GM10266 (cell line): ENCODE measurements around the gene ST6GALNAC2.
"Not testable (repeated sequence)": the region's sequence is repeated elsewhere in the genome, so short reads cannot be mapped to it uniquely, and the experiment has no call there.

Experiments
- DNase-seq: peaks from one replicate; pipeline ENCODE4 v3.0.0; 2012; ENCODE audit errors: extremely low spot score
- CTCF ChIP-seq: IDR thresholded peaks from 2 replicates; pipeline ENCODE4 v1.5.1; 2012; ENCODE audit warnings: mild to moderate bottlenecking, low read depth; ENCODE audit not compliant: control insufficient read depth, insufficient read depth; ENCODE audit errors: missing control alignments

Gene ST6GALNAC2

DNA sequence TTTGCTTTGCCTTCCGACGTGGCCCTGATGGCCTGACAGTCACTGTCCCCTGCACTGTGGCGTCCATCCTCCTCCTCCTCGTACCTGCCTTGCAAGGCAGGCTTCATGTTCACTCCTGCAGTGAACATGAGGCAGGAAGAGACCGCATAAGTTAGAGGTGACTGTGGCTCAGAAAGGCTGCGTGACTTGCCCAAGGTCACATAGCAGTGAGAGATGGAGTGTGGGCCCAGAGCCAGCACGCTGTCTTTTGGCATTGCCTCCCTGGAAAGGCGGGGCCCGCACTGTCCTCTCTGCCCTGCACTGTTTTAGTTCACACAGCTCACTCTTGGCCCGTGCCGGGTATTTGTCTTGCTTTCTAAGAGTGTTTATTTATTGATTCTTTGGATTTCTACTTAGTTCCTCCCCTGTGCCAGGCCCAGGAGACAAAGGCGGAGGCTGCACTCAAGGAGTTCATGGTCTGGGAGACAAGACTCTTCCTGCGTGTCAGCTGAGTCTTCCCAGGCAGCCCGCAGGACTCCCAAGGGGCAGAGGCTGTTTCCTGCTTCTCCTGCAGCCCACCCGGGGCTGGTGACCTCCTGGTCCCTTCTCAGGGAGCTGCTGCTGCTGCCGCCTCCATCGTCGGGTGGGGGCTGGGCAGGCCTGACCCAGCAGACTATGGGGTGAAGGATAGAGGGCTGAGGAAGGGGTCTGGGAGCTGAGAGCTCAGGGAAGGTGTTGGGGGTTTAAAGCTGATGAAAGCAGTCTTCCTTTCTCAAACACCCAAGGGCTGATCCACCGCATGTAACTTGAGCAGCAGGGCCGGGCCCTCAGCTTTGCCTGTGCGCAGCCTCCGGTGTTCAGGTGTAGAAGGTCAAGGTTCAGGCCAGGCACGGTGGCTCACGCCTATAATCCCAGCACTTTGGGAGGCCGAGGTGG lies 60.8 kb downstream of the ST6GALNAC2 start:
- TF ChIP-seq CTCF = no peak
- DNase-seq = no peak

DNA sequence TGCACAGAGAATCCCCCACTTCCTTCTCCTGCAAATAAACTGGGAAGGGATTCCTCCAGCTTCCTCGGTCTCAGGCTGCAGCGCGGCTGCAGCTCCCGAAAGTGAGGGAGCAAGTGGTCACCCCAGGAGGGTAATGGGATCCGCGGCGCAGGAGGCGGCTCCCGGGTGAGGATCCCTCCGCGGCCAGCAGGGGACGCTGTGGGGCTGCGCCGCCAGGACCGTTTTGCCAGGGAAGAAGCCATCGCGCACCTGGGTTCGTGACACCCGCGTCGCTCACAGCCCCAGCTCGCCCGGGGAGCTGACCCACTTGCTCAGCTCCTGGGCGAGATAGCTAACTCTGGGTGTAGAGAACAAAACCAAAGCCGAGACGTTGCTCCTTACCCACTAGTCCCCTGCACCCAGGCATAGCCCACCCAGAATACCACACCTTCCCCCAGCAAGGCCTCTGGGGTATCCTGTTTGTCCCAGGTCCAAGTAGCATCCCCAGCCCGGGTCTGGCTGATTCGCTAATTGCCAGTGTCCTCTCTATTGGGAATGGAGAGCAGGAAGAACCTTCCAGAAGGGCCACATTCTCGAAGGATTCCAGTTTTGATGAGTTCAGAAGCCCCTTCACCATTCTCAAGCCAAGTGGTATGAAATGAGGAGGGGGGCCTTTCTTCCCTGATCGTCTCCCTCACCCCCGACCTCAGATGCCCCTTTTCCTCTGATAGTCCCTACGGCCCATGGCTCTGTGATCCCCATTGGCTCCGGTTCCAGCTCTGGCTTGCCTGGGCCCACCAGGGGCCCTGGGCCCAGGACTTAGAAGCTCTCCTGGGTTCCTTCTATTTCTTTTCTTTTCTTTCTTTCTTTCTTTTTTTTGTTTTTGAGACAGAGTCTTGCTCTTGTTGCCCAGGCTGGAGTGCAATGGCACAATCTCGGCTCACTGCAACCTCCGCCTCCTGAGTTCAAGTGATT lies 62.3 kb downstream of the ST6GALNAC2 start:
- peak; percentile 99 for TF ChIP-seq CTCF
- peak; percentile 84 for DNase-seq

DNA sequence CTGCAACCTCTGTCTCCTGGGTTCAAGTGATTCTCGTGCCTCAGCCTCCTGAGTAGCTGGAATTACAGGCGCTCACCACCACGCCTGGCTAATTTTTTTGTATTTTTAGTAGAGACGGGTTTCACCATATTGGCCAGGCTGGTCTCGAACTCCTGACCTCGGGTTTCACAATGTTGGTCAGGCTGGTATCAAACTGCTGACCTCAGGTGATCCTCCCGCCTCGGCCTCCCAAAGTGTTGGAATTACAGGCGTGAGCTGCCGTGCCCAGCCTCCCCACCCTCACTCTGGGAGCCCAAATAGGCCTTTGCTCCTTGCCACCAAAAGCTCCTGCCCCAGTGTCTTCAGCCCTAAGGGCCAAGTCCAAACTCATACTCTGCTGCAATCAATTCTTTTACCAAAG lies 64.0 kb downstream of the ST6GALNAC2 start:
- not testable (repeated sequence) for DNase-seq

DNA sequence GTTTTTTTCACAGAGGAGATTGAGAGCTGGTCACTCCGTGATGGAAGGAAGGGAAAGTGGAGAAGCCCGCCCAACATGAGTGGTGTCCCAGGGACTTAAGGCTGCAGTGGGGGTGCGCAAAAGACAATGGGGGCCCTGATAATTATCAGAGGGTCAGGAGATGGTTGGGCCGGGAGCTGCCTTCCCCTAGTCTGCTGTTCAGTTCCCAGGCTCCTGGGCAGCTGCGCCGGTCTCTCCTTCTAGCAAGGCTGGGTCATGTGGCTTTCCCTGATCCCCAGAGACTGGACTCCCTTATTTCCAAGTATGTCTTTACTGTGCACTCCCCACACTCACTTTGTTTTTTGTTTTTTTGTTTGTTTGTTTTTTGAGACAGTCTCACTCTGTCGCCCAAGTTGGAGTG lies 64.4 kb downstream of the ST6GALNAC2 start:
- TF ChIP-seq CTCF = no peak

DNA sequence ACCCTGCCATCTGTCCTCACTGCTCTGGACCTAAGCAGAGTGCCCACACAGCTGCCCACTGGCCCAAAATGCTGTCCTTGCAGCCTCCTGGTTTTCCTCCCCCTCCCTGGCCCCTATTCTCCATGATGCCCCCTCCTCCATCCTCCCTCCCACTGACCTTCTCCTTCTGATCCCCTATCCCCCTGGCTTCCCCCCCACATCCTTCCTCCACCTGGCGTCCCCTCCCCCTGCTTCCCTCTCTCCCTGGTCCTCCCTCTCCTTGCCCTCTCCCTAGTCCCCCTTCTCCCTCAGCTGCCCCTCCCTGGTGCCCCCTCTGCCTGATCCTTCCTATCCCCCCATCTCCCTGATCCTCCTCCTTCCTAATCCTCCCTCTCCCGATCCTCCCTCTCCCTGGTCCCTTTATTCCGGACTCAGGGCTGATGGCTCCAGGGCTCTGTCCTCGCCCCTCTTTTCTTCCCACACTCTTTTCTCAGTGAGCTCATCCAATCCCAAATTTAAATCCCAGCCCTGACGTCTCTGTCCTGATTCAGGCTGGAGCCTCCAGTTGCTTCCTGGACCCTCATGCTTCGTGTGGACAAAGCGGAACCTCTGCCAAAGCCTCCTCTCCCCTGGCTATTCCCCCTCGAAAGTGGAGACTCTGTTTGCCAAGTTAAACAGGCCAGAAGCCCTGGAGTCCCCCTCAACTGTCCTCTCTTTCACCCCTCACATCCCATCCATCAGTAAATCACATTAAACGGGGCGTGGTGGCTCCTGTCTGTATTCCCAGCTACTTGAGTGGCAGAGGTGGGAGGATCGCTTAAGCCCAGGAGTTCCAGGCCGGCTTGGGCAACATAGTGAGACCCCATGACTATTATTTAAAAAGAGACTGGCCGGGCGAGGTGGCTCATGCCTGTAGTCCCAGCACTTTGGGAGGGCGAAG lies 66.4 kb downstream of the ST6GALNAC2 start:
- DNase-seq = no peak

More for the DNA sequence above, 64.4 kb downstream of the ST6GALNAC2 start:
- no peak for DNase-seq

GRCh38 chr17:76517638-76518038 lies 68.0 kb downstream of the ST6GALNAC2 start:
- TF ChIP-seq CTCF = no peak

More for the DNA sequence above, 66.4 kb downstream of the ST6GALNAC2 start:
- TF ChIP-seq CTCF = no peak

More at GRCh38 chr17:76517638-76518038, 68.0 kb downstream of the ST6GALNAC2 start:
- DNase-seq = no peak
